ENCODE measurements around the gene CCR4.
"Not testable (repeated sequence)": the region's sequence is repeated elsewhere in the genome, so short reads cannot be mapped to it uniquely, and the experiment has no call there.

DNA sequence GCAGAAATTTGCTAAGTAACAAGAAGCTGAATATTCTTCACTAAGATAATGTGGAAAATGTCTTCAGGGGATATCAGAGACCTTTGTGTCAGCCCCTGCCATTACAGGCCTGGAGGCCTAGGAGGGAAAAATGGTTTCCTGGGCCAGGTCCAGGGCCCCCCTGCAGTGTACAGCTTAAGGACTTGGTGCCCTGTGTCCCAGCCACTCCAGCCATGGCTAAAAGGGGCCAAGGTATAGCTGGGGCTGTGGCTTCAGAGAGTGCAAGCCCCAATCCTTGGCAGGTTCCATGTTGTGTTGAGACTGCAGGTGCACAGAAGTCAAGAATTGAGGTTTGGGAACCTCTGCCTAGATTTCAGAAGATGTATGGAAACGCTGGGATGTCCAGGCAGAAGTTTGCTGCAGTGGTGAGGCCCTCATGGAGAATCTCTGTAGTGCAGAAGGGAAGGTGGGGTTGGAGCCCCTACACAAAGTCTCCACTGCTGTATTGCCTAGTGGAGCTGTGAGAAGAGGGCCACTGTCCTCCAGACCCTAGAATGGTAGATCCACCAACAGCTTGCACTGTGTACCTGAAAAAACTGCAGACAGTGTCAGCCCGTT lies 14.3 kb downstream of the CCR4 start:
- TF ChIP-seq, protein P1, sequence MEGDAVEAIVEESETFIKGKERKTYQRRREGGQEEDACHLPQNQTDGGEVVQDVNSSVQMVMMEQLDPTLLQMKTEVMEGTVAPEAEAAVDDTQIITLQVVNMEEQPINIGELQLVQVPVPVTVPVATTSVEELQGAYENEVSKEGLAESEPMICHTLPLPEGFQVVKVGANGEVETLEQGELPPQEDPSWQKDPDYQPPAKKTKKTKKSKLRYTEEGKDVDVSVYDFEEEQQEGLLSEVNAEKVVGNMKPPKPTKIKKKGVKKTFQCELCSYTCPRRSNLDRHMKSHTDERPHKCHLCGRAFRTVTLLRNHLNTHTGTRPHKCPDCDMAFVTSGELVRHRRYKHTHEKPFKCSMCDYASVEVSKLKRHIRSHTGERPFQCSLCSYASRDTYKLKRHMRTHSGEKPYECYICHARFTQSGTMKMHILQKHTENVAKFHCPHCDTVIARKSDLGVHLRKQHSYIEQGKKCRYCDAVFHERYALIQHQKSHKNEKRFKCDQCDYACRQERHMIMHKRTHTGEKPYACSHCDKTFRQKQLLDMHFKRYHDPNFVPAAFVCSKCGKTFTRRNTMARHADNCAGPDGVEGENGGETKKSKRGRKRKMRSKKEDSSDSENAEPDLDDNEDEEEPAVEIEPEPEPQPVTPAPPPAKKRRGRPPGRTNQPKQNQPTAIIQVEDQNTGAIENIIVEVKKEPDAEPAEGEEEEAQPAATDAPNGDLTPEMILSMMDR (optimal IDR thresholded peaks at IDR 0.05 in 1 of 3, IDR thresholded peaks at IDR 0.05 in 1 of 3, conservative IDR thresholded peaks at IDR 0.05 in 1 of 3; ENCODE audit: extremely low read depth in 1 of 3, insufficient read depth in 2 of 3, low read length in 3 of 3) = not testable (repeated sequence)
- TF ChIP-seq EZH2 (IDR thresholded peaks at IDR 0.05; ENCODE audit: low read length) = not testable (repeated sequence)

Data from keratinocyte (primary cell).